Tibial artery (tissue), 4 donors: ENCODE results near the gene DAO.

Experiments
- DNase-seq, 2 donors: peaks; one replicate each; pipeline ENCODE4 v3.0.0-alpha.2; 2019
- H3K27ac ChIP-seq, 2 donors: fragments of 200-600 bp; sonication (generic) in 1 of 2; 1 replicate in 1 of 2; 2 replicates in 1 of 2; pipeline ENCODE4 v1.5.1; 2018 to 2019; ENCODE audit warnings: mild to moderate bottlenecking in 1 of 2
- H3K27me3 ChIP-seq, 2 donors: fragments of 200-600 bp; sonication (generic) in 1 of 2; one replicate each; pipeline versions ENCODE4 v1.5.1 to v1.6.0; 2016 to 2019
- H3K36me3 ChIP-seq, 3 donors: fragments of 200-600 bp; sonication (generic) in 2 of 3; one replicate each; pipeline ENCODE4 v1.5.1; 2016 to 2019; ENCODE audit warnings: mild to moderate bottlenecking in 2 of 3
- H3K4me1 ChIP-seq, 4 donors: fragments of 200-600 bp; sonication (generic) in 2 of 4; 1 replicate in 3 of 4; 2 replicates in 1 of 4; pipeline ENCODE4 v1.5.1; 2016 to 2019
- H3K4me3 ChIP-seq, 2 donors: fragments of 200-600 bp; sonication (generic) in 1 of 2; 1 replicate in 1 of 2; 2 replicates in 1 of 2; pipeline ENCODE4 v1.5.1; 2018 to 2019; ENCODE audit warnings: mild to moderate bottlenecking in 2 of 2
- H3K9me3 ChIP-seq, 3 donors: fragments of 200-600 bp; sonication (generic) in 1 of 3; one replicate each; pipeline ENCODE4 v1.5.1; 2016 to 2019
- CTCF ChIP-seq, 2 experiments: fragments of 200-600 bp in 1 of 2; fragments of 450-650 bp in 1 of 2; IDR thresholded peaks; one replicate each; pipeline ENCODE4 v1.5.1; 2017 to 2019; ENCODE audit warnings: antibody characterized with exemption in 2 of 2, mild to moderate bottlenecking in 1 of 2, moderate library complexity in 1 of 2
- intact Hi-C: fragments of 100-400 bp; cut with DNase I; formaldehyde crosslinking; loops from one replicate; pipeline ENCODE4 v1.15.0; 2023; ENCODE audit warnings: low total_unique reads

The DAO gene

DNA sequence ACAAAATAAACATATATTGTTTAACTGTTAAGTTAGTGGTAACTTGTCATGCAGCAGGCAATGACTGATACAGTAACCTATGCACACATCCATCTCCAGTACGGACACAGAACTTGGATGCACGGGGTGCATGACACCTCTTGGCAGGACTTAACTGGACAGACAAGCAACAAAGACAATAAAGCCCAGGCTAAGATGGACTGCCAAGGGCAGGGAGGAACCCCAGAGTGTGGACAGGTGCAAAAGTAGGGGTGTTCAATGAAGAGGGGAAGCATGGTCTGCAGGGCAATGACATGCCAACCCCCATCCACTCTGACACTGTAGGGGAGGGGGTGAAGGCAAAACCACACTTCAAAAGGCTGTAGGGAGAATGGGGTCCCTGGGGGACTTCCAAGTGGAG, 34.2 kb upstream of the DAO start:
- DNase-seq: no peak
- H3K9me3 ChIP-seq: no peaks in the 10 kb centered on the region
- H3K27ac ChIP-seq: peak overlapping the region; percentile 20 to 45
- no peak for TF ChIP-seq CTCF (IDR thresholded peaks at IDR 0.05)
- H3K4me1 ChIP-seq: peaks cover 0 to 56% (median 26%) of the 10 kb centered on the region in 4 donors
- intact Hi-C loops: no loop called here
- peaks cover 13 to 39% (median 28%) of the 10 kb centered on the region in 3 donors for H3K36me3 ChIP-seq
- H3K4me3 ChIP-seq: no peak overlapping the region
- no peaks in the 10 kb centered on the region for H3K27me3 ChIP-seq

DNA sequence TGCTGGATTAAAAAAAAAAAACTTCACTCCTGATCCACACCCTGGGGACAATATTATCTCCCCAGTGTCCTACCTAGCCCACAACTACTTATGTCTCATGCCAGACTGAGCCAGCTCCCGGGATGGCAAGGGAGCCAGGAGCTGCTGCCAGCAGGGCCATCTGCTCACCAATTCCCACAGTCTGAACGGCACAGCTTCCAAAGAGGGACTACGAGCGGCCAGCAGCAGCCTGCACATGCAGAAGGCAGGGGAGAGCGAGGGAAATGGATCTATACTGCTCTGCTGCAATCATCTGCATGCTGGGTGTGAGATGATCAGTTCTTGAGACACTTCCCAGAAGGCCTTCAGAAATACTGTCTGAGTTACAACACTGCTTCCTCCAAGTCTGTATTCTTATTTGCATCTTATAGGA, 33.6 kb upstream of the DAO start:
- Histone ChIP-seq H3K27me3 (no peaks in the 10 kb centered on the region), H3K4me1 (peaks cover 0 to 59% (median 24%) of the 10 kb centered on the region in 4 donors), H3K36me3 (peaks cover 13 to 41% (median 28%) of the 10 kb centered on the region in 3 donors), H3K27ac (peak overlapping the region; percentile 20 to 45), H3K4me3 (no peak overlapping the region), H3K9me3 (no peaks in the 10 kb centered on the region)
- no peak for TF ChIP-seq CTCF (IDR thresholded peaks at IDR 0.05)
- DNase-seq: no peak
- intact Hi-C loops: no loop called here

GRCh38 chr12:108847705-108848104, 32.2 kb upstream of the DAO start:
- H3K36me3 ChIP-seq: peaks cover 13 to 46% (median 28%) of the 10 kb centered on the region in 3 donors
- no peak for DNase-seq
- no peaks in the 10 kb centered on the region for H3K27me3 ChIP-seq
- intact Hi-C loops: no loop called here
- peak overlapping the region in 1 of 2 donors; percentile 20 for H3K27ac ChIP-seq
- peaks cover 0 to 62% (median 31%) of the 10 kb centered on the region in 4 donors for H3K4me1 ChIP-seq
- no peaks in the 10 kb centered on the region for H3K9me3 ChIP-seq
- no peak for TF ChIP-seq CTCF (IDR thresholded peaks at IDR 0.05)
- H3K4me3 ChIP-seq: no peak overlapping the region

GRCh38 chr12:108849660-108850059, 30.2 kb upstream of the DAO start:
- H3K9me3 ChIP-seq: no peaks in the 10 kb centered on the region
- H3K27me3 ChIP-seq: no peaks in the 10 kb centered on the region
- H3K4me3 ChIP-seq: no peak overlapping the region
- peaks cover 0 to 73% (median 43%) of the 10 kb centered on the region in 4 donors for H3K4me1 ChIP-seq
- peaks cover 13 to 35% (median 21%) of the 10 kb centered on the region in 3 donors for H3K36me3 ChIP-seq
- DNase-seq: no peak
- peak overlapping the region; percentile 34 to 65 for H3K27ac ChIP-seq
- no peak for TF ChIP-seq CTCF (IDR thresholded peaks at IDR 0.05)
- intact Hi-C loops: loop anchor here (5.0 kb wide), 2 partner anchors 47 to 117 kb away; partner anchors contain the start of gene CORO1C

DNA sequence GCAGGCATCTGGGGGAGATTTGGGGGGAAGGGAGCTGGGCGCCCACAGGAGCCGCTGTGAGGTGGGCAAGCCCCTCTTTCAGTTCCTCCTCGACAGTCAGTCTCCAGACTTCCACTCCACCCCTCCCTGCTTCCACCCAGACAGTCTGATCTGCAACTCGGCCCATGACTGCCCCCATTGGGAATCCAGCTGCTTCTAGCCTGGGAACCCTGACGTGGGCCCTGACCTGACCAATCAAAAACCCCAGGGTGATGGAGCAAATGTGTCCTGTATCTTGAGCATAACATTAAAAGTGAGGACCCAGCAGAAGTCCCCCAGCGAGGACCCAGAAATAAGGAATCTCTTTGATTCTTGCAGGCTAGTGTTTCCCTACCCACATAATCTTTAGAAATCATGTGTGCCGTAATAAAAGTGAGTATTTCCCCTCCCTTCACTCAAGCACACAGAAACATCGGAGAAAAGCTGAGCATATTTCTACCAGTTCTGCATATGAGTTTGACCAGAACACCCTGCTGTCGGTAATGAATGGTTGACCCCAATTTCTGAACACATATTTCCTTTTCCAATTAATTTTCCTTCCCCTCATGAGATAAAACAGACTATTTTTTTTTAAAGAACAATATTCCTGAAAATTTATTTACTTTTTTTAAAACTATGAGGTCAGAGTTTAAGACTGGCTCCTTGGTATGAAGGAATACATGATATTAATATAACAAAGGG, 28.9 kb upstream of the DAO start:
- Histone ChIP-seq H3K4me3 (no peak overlapping the region), H3K9me3 (no peaks in the 10 kb centered on the region), H3K27me3 (no peaks in the 10 kb centered on the region), H3K27ac (peak overlapping the region; percentile 65 to 98), H3K36me3 (peaks cover 13 to 35% (median 21%) of the 10 kb centered on the region in 3 donors), H3K4me1 (peaks cover 0 to 82% (median 45%) of the 10 kb centered on the region in 4 donors)
- no peak for TF ChIP-seq CTCF (IDR thresholded peaks at IDR 0.05)
- DNase-seq: peak; percentile 57 to 79
- intact Hi-C loops: loop anchor here (5.0 kb wide), 2 partner anchors 49 to 119 kb away; partner anchors contain the start of gene CORO1C
